ENCODE results near the gene GBP6. TPM values are rescaled to one million over a fixed set of nuclear protein-coding genes. Genes with fewer than 3 reads are reported as not detected.
"Not testable (repeated sequence)": the region's sequence is repeated elsewhere in the genome, so short reads cannot be mapped to it uniquely, and the experiment has no call there.

Gene GBP6
- polyA plus RNA-seq, 1 of the 3 experiments (the other 2 are of a cell fraction) = not detected

- TF ChIP-seq, protein P1, sequence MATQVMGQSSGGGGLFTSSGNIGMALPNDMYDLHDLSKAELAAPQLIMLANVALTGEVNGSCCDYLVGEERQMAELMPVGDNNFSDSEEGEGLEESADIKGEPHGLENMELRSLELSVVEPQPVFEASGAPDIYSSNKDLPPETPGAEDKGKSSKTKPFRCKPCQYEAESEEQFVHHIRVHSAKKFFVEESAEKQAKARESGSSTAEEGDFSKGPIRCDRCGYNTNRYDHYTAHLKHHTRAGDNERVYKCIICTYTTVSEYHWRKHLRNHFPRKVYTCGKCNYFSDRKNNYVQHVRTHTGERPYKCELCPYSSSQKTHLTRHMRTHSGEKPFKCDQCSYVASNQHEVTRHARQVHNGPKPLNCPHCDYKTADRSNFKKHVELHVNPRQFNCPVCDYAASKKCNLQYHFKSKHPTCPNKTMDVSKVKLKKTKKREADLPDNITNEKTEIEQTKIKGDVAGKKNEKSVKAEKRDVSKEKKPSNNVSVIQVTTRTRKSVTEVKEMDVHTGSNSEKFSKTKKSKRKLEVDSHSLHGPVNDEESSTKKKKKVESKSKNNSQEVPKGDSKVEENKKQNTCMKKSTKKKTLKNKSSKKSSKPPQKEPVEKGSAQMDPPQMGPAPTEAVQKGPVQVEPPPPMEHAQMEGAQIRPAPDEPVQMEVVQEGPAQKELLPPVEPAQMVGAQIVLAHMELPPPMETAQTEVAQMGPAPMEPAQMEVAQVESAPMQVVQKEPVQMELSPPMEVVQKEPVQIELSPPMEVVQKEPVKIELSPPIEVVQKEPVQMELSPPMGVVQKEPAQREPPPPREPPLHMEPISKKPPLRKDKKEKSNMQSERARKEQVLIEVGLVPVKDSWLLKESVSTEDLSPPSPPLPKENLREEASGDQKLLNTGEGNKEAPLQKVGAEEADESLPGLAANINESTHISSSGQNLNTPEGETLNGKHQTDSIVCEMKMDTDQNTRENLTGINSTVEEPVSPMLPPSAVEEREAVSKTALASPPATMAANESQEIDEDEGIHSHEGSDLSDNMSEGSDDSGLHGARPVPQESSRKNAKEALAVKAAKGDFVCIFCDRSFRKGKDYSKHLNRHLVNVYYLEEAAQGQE (IDR thresholded peaks at IDR 0.05; ENCODE audit: low read depth, low read length) = no peak
- TF ChIP-seq GABPA (IDR thresholded peaks at IDR 0.05; ENCODE audit: low read depth) (no peak), FOSL2 (IDR thresholded peaks at IDR 0.05; ENCODE audit: borderline replicate concordance, low read depth) (no peak), JUND (IDR thresholded peaks at IDR 0.05) (no peak)
These were observed 3.4 kb downstream of the GBP6 start (continued) for GRCh38 chr1:89367221-89367620.

DNA sequence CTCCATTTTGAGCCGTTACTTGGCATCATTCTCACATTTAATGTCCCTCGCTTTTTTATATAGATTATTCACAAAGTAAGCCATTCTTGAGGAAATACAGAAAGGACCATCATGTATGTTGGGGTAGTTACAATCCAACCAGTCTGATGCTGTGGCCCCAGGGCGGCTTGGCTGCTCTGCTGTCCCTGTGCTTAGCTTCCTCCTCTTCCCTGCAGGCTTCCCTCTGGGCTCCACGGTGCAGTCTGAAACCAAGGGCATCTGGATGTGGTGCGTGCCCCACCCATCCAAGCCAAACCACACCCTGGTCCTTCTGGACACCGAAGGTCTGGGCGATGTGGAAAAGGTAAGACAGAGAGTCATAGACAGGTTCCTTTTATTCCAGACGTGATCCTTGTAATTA, 5.5 kb downstream of the GBP6 start:
- H3K9ac ChIP-seq = no peak overlapping the region
- no peaks in the 10 kb centered on the region for H4K20me1 ChIP-seq (ENCODE audit: insufficient read depth)
- 31% methylated on average over 8 of the region's 8 CpGs for WGBS (ENCODE audit: low lambda C conversion rate)
- H3K4me3 ChIP-seq (ENCODE audit: low read depth in 2 of 2, low read length in 1 of 2) = no peak overlapping the region
- H3K27me3 ChIP-seq (ENCODE audit: insufficient read depth) = no peaks in the 10 kb centered on the region
- ChIA-PET CTCF (no interaction called here), POLR2A (no interaction called here)
- no peaks in the 10 kb centered on the region for H3K36me3 ChIP-seq (replicated peaks in 1 of 2; ENCODE audit: control insufficient read depth in 1 of 2, insufficient read depth in 2 of 2, low read length in 1 of 2)
- no peaks in the 10 kb centered on the region for H3F3A ChIP-seq (replicated peaks; ENCODE audit: insufficient read depth)
- no peak for DNase-seq
- no peak overlapping the region for H3K4me2 ChIP-seq
- H2AFZ ChIP-seq (ENCODE audit: low read depth) = no peak overlapping the region
- H3K79me2 ChIP-seq (ENCODE audit: insufficient read depth) = no peaks in the 10 kb centered on the region
- H3K4me1 ChIP-seq (ENCODE audit: control insufficient read depth in 1 of 2, insufficient read depth in 2 of 2, low read depth in 1 of 2, low read length in 1 of 2) = no peaks in the 10 kb centered on the region
- TF ChIP-seq CHD2 (IDR thresholded peaks at IDR 0.05; ENCODE audit: low read length, partially characterized antibody) (no peak), TAF1 (IDR thresholded peaks at IDR 0.05; ENCODE audit: borderline replicate concordance, low read depth, low read length) (no peak)
- H3K9me3 ChIP-seq = no peaks in the 10 kb centered on the region
- H3K9me2 ChIP-seq = no peaks in the 10 kb centered on the region
- H3K27ac ChIP-seq (ENCODE audit: low read depth in 2 of 2, low read length in 1 of 2) = no peak overlapping the region

DNA sequence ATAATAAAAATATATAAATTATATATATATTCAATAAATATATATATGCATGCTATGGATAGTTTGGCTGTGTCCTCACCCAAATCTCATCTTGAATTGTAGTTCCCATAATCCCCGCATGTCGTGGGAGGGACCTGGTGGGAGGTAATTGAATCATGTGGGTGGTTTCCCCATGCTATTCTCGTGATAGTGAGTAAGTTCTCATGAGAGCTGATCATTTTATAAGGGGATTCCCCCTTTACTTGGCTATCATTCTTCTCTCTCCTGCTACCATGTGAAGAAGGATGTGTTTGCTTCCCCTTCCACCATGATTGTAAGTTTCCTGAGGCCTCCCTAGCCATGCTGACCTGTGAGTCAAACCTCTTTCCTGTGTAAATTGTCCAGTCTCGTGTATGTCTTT, 10.0 kb downstream of the GBP6 start:
- H3K4me3 ChIP-seq (ENCODE audit: low read depth in 2 of 2, low read length in 1 of 2); H3K27ac ChIP-seq (ENCODE audit: low read depth in 2 of 2, low read length in 1 of 2); POLR2A ChIA-PET; CTCF ChIA-PET; H3K27me3 ChIP-seq (ENCODE audit: insufficient read depth); H2AFZ ChIP-seq (ENCODE audit: low read depth); H3K79me2 ChIP-seq (ENCODE audit: insufficient read depth); DNase-seq; H3K9me3 ChIP-seq; H3K4me2 ChIP-seq; H3K9me2 ChIP-seq; H4K20me1 ChIP-seq (ENCODE audit: insufficient read depth); H3K4me1 ChIP-seq (ENCODE audit: control insufficient read depth in 1 of 2, insufficient read depth in 2 of 2, low read depth in 1 of 2, low read length in 1 of 2); H3F3A ChIP-seq (replicated peaks; ENCODE audit: insufficient read depth); H3K36me3 ChIP-seq (replicated peaks in 1 of 2; ENCODE audit: control insufficient read depth in 1 of 2, insufficient read depth in 2 of 2, low read length in 1 of 2); H3K9ac ChIP-seq: not testable (repeated sequence)
- WGBS (ENCODE audit: low lambda C conversion rate) = 46% methylated on average over 4 of the region's 4 CpGs

DNA sequence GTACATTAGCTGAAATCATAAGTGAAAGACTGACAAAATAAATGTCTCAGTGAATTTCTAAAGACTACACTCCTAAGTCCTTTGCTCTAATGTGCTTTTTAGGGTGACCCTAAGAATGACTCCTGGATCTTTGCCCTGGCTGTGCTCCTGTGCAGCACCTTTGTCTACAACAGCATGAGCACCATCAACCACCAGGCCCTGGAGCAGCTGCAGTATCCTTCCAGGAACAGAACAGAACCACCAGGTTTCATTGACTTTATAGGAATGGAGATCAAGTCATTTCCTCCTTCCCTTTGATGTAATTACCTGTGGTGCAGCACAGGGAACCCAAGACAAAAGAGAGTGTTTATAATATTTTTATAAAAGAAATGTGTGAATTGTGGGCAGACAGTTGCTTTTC, 14.1 kb downstream of the GBP6 start:
- Histone ChIP-seq H3K9me2 (no peaks in the 10 kb centered on the region), H3K9ac (no peak overlapping the region), H3K9me3 (no peaks in the 10 kb centered on the region), H3K4me2 (no peak overlapping the region), H2AFZ (ENCODE audit: low read depth) (no peak overlapping the region), H3K27ac (ENCODE audit: low read depth in 2 of 2, low read length in 1 of 2) (no peak overlapping the region), H3K27me3 (ENCODE audit: insufficient read depth) (no peaks in the 10 kb centered on the region; the same call in 1 of the 2 replicates), H3F3A (replicated peaks; ENCODE audit: insufficient read depth) (no peaks in the 10 kb centered on the region), H3K36me3 (replicated peaks in 1 of 2; ENCODE audit: control insufficient read depth in 1 of 2, insufficient read depth in 2 of 2, low read length in 1 of 2) (no peaks in the 10 kb centered on the region), H3K4me1 (ENCODE audit: control insufficient read depth in 1 of 2, insufficient read depth in 2 of 2, low read depth in 1 of 2, low read length in 1 of 2) (no peaks in the 10 kb centered on the region), H3K4me3 (ENCODE audit: low read depth in 2 of 2, low read length in 1 of 2) (no peak overlapping the region), H3K79me2 (ENCODE audit: insufficient read depth) (no peaks in the 10 kb centered on the region), H4K20me1 (ENCODE audit: insufficient read depth) (no peaks in the 10 kb centered on the region)
- CTCF ChIA-PET = no interaction called here
- no peak for TF ChIP-seq RXRA (IDR thresholded peaks at IDR 0.05; ENCODE audit: borderline replicate concordance, low read depth)
- no peak for TF ChIP-seq POLR2AphosphoS5 (IDR thresholded peaks at IDR 0.05; ENCODE audit: low read depth, low read length)
- no peak for TF ChIP-seq NFIC (IDR thresholded peaks at IDR 0.05; ENCODE audit: borderline replicate concordance)
- no peak for TF ChIP-seq IRF3 (IDR thresholded peaks at IDR 0.05; ENCODE audit: low read depth, low read length)
- TF ChIP-seq ELF1 (IDR thresholded peaks at IDR 0.05) = no peak
- TF ChIP-seq, protein P2, sequence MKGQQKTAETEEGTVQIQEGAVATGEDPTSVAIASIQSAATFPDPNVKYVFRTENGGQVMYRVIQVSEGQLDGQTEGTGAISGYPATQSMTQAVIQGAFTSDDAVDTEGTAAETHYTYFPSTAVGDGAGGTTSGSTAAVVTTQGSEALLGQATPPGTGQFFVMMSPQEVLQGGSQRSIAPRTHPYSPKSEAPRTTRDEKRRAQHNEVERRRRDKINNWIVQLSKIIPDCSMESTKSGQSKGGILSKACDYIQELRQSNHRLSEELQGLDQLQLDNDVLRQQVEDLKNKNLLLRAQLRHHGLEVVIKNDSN (IDR thresholded peaks at IDR 0.05; ENCODE audit: borderline replicate concordance, low read depth) = no peak
- TF ChIP-seq CTCF (IDR thresholded peaks at IDR 0.05) = no peak
- TF ChIP-seq SMC3 (IDR thresholded peaks at IDR 0.05; ENCODE audit: low read depth, low read length) = no peak
- POLR2A ChIA-PET = no interaction called here
- no peak for DNase-seq

All from SK-N-SH (cell line).